Panc1 (cell line): ENCODE data around the gene YPEL1.

Experiments used
- POLR2AphosphoS5 ChIP-seq: IDR thresholded peaks from 2 replicates; pipeline ENCODE4 v1.6.1; 2012; ENCODE audit warnings: mild to moderate bottlenecking, low read depth, low read length, moderate library complexity
- SIN3A ChIP-seq: IDR thresholded peaks from 2 replicates; pipeline ENCODE4 v1.6.1; 2012; ENCODE audit warnings: low read depth, mild to moderate bottlenecking, low read length, moderate library complexity, borderline replicate concordance; ENCODE audit not compliant: insufficient read depth
- TF ChIP-seq, protein P1 (sequence below): fragments of 450-650 bp; IDR thresholded peaks from 2 replicates; pipeline ENCODE4 v1.5.1; 2017; ENCODE audit warnings: mild to moderate bottlenecking
- TF ChIP-seq, protein P2 (sequence below), 2 experiments: IDR thresholded peaks; 2 replicates each; pipeline ENCODE4 v1.6.1; 2011 to 2012; ENCODE audit warnings: low read depth in 2 of 2, control low read depth in 1 of 2, low read length in 1 of 2, mild to moderate bottlenecking in 1 of 2, moderate library complexity in 1 of 2; ENCODE audit not compliant: insufficient read depth in 1 of 2

DNA sequence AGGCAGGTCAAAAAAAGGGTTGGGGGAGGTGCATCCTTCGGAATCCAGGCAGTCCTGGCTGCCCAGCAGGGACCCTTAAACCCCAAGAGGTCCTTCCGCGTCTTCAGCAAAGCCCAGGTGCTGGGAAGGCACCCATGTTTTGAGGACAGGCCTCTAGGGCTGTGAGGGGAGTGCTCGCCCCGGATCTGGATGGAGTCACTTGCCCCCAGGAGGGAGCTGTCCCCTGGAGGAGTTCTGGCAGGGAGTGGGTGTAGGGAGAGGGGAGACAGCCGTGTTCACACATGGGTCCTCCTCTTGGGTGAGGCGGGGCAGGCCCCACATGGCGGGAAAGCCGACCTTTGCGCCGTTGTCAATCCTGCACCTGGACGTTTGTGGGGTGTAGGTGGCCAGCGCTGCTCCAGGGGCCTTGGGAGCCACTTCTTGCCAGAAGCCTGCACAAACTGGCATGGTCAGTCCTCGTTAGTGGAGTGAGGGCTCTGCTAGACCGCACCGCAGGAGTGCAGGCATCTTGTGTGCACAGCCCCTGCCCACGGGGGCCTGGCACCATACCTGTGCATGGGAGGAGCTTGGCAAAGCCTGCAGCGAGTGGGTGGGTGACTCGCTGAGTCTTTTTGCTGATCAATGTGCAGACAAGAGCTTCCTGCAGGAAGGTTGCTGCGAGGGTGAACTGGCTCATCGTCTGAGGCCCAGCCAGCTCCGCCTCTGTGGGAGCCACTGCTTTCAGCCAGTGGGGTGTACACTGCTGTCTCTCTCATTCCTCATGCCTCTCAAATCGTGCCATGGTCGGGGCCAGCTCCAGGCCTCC is 53.8 kb downstream of the YPEL1 start:
- TF ChIP-seq, protein P1, sequence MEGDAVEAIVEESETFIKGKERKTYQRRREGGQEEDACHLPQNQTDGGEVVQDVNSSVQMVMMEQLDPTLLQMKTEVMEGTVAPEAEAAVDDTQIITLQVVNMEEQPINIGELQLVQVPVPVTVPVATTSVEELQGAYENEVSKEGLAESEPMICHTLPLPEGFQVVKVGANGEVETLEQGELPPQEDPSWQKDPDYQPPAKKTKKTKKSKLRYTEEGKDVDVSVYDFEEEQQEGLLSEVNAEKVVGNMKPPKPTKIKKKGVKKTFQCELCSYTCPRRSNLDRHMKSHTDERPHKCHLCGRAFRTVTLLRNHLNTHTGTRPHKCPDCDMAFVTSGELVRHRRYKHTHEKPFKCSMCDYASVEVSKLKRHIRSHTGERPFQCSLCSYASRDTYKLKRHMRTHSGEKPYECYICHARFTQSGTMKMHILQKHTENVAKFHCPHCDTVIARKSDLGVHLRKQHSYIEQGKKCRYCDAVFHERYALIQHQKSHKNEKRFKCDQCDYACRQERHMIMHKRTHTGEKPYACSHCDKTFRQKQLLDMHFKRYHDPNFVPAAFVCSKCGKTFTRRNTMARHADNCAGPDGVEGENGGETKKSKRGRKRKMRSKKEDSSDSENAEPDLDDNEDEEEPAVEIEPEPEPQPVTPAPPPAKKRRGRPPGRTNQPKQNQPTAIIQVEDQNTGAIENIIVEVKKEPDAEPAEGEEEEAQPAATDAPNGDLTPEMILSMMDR: no peak
- TF ChIP-seq POLR2AphosphoS5 (no peak), SIN3A (no peak)
- TF ChIP-seq, protein P2, sequence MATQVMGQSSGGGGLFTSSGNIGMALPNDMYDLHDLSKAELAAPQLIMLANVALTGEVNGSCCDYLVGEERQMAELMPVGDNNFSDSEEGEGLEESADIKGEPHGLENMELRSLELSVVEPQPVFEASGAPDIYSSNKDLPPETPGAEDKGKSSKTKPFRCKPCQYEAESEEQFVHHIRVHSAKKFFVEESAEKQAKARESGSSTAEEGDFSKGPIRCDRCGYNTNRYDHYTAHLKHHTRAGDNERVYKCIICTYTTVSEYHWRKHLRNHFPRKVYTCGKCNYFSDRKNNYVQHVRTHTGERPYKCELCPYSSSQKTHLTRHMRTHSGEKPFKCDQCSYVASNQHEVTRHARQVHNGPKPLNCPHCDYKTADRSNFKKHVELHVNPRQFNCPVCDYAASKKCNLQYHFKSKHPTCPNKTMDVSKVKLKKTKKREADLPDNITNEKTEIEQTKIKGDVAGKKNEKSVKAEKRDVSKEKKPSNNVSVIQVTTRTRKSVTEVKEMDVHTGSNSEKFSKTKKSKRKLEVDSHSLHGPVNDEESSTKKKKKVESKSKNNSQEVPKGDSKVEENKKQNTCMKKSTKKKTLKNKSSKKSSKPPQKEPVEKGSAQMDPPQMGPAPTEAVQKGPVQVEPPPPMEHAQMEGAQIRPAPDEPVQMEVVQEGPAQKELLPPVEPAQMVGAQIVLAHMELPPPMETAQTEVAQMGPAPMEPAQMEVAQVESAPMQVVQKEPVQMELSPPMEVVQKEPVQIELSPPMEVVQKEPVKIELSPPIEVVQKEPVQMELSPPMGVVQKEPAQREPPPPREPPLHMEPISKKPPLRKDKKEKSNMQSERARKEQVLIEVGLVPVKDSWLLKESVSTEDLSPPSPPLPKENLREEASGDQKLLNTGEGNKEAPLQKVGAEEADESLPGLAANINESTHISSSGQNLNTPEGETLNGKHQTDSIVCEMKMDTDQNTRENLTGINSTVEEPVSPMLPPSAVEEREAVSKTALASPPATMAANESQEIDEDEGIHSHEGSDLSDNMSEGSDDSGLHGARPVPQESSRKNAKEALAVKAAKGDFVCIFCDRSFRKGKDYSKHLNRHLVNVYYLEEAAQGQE (IDR thresholded peaks at IDR 0.05; ENCODE audit: insufficient read depth in 1 of 2, low read depth in 2 of 2, low read length in 1 of 2): no peak
